Retina (tissue), 1 donor: ENCODE results near the gene PCDH8.
"Not testable (repeated sequence)": the region's sequence is repeated elsewhere in the genome, so short reads cannot be mapped to it uniquely, and the experiment has no call there.

Source experiments
- DNase-seq: peaks from one replicate; pipeline ENCODE4 v3.0.0-alpha.2; 2016

The PCDH8 gene

DNA sequence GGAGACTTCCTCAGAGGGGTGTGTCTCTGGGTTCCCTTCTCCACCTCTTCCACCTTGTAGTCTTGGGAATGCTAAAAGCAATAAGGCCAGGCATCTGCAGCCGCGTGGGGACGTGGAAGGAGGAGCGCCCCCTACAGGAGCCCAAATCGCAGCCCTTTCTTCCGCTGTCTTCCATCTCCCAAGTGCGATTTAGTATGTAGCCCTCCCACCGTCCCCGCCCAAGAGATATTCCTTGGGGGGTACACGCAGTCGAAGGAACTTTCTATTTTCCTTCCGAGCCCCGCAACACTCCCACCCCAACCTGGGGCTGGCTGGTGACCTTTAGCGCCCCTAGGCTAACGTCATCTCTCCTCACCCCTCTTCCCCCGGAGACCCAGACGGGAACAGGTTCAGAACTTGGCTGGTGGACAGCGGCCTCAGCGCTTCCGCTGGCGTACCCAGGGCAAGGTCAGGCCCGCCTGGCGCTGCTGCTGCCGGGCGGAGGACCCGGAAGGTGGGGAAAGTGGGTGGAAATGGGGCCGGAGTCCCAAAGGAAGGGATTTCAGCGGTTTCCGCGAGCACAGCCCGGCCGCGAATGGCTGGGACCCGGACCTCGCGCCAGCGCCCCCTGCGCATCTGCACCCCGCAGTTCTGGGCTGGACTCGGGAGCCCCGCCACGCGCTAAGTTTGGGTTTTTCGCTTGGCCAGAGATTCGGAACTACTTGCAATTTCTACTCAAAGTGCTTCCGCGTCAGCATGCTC, 2.1 kb upstream of the PCDH8 start:
- peak; percentile 92 for DNase-seq

DNA sequence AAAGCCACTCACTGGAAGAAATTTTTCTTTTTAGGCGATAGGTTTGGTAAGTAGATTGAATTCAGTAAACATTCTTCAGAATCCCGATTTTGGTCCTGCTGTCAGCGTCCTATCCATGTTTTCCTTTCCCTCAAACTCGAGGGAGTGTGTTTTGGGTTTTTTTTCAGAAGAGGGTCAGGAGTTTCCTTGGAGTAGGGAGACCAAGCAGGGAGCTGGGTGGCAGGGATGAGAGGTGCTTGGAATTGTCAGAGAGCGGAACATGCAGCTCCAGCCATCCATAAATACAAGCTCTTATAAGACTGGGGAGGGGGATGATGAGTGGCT, 1.6 kb upstream of the PCDH8 start:
- no peak for DNase-seq

DNA sequence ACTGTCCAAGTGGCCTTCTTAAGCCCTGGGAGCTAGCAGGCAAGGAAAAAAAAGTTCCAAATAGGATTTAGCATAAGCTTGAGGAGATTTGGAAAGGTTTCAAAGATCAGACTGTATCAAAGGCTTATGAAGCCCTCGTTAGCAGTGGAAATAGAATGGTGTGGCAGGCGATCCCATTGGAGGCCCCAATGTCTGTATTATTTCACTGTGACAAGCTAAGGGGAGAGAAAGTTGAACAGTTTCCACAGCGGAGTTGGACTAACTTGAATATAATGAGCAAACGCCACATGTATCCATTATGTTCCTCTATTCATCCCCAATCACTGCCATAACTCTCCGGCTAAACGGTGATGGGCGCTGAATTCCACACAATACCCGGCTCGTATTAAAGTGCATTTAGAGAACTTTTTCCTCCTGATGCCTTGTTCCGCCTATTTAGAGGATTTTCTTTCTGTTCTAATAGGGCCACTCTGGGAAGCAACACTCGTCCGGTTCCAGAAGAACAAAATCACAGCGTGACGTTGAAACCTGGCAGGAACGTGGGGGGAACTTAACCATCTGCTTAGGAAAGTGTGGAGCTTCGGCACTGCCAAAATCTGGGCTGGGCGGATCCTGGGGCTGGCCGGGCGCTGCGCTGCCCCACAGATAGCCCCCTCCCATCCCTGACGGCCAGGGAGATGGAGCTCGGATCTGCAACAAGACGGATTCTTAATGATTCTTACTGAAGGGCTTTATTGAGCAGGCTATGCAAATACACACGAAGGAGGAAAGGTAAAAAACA, 1.0 kb upstream of the PCDH8 start:
- peak; percentile 33 for DNase-seq

DNA sequence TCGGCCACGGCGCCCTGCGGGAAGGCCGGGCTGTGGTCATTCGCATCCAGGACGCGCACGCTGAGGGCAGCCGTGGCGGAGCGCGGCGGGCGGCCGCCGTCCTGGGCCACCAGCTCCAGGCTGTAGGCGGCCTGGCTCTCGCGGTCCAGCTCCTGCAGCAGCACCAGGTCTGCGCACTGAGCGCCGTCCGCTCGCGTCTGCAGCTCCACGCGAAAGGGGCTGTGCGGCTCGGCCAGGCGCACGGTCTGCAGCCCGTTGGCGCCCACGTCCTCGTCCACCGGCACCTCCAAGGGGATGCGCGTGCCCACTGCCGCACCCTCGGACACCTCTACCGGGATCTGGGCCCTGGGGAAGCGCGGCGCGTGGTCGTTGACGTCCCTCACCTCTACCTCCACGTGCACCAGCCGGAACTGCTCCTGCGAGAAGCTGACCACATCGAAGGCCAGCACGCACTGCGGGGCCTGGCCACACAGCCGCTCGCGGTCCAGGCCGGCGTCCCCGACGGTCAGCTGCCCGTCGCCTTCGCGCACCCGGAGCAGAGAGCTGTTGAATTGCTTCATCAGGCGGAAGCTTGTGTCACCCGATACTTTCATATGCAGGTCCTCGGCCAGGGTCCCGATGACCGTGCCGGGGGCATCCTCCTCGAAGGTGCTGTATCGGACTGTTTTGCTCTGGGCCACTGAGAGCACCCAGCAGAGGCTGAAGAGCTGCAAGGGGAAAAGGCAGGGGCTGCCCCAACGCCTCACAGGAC, 583 bp downstream of the PCDH8 start:
- DNase-seq = peak; percentile 67

DNA sequence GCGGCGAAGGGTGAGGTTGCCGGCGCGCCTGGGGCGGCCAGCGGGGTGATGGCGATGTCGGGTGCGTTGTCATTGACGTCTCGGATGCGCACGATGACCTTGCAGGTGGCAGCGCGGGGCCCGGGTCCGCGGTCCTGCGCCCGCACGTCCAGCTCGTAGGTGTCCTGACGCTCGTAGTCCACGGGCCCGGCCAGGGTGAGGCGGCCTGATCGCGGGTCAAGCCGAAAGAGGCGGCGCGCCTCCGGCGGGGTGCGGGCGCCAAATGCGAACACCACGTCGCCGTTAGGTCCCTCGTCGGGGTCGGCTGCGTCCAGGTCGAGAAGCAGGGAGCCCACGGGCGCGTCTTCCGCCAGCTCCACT, 1.1 kb downstream of the PCDH8 start:
- DNase-seq = no peak

DNA sequence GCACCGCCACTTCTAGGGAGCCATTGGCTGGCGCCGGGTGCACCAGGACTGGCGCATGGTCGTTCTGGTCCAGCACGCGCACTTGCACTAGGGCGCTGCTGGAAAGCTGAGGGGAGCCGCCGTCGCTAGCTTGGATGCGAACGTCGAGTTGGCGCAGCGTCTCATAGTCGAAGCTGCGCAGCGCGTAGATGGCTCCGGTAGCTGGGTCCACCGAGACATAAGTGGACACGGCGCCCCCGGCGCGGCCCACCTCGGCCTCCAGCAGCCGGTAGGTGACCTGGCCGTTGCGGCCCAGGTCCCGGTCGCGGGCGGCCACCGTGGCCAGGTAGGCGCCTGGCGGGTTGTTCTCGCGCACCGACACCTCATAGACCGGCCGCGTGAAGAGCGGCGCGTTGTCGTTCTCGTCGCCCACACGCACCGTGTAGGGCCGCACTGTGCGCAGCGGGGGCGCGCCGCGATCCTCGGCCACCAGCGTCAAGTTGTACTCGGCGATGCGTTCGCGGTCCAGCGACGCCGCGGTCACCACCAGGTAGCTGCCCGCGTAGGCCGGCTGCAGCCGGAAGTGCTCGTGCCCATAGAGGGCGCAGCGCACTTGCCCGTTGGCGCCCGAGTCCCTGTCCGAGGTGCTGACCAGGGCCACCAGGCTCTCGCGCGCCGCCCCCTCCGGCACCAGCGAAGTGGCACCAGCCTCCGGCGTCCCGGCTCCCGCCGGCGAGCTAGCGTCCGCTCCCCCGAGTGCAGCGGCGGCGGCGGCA, 1.7 kb downstream of the PCDH8 start:
- DNase-seq = peak; percentile 86

DNA sequence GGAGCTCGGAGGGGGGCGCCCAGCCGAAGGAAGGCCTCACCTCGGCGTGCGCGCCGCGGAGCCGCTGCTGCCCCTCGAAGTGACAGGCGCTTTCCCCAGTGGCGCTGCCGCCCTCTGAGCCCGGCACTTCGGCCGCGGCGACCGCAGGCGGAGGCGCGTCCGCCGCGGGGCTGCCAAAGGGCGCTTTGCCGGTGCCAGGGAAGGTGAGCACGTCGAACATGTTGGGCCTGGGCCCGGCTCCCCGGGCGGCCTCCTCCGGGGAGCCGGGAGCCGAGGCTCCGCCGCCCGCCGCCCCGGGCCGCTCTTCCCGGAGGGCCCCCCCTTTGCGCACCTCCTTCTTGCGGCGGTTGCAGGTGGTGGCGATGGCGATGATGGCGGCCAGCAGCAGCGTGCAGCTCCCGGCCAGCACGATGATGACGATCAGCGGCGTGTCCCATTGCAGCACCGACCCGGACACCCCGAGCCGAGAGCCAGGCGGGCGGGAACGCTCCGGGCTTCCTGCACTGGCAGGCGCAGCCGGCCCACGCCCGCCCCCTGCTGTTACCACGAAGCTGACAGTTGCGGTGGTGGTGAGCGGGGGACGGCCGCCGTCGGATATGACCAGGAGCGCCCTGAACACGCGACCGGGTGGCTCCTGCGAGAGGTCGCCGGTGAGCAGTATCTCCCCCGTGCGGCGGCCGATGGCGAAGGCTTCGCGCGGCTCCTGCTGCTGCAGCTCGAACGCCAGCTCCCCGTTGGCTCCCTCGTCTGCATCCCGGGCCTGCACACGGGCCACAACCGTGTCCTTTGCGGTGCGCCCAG, 2.5 kb downstream of the PCDH8 start:
- DNase-seq = peak; percentile 88

DNA sequence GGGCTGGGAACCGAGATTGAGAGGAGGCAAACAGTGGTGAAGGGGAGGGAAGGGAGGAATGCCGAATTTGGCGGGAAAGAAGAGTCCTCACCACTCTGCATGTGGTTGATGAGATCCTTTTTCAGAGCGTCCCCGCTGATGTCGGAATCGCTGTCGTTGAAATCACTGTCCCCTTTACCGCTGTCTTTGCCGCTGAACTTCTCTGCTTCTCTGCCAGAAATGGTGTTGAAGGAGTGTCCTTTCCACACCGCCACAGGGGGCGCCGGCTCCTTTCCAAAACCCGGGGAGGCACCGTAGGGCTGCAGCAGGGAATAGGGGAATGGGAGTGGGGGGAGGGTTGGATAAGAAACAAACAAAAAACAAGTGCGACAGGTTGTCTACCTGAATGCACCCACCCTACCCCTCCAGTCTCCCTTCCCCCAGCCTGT, 3.1 kb downstream of the PCDH8 start:
- peak; percentile 62 for DNase-seq

DNA sequence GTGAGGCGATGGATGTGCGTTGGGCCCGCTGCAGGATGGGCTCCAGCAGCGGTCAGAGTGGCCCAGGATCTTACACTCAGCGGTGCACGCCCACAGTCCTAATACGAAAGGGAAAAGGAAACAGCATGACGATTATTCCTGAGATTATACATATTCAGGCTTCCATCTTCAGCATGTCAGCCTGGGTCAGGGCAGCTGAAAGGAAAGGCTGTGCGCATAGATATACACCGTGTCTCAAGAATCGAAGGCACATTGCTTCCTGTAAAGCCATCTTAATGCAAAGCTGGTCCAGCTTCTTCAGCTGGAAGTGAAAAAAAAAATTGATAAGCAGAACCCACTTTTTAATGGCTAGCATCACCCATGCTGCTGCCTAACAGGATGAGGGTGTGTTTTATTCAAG, 3.6 kb downstream of the PCDH8 start:
- DNase-seq = peak; percentile 25

DNA sequence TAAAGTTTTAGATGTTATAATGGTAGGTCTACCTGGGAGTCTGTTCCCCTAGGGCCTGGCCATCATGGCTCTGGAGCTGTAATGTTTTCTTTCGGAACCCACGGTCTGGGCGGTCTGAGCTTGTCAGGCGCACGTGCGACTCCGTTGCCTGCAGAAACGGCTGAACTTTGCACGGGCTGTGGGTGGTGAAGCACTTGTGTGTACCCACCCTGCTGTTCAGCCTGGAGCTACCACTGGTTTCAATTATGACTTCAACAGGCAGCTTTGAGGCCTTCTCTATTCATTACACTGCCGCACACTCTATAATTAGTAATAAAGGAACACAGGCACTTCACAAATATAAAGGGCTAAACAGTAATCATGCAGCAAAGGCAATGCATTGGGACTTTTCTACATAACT, 6.0 kb downstream of the PCDH8 start:
- no peak for DNase-seq

DNA sequence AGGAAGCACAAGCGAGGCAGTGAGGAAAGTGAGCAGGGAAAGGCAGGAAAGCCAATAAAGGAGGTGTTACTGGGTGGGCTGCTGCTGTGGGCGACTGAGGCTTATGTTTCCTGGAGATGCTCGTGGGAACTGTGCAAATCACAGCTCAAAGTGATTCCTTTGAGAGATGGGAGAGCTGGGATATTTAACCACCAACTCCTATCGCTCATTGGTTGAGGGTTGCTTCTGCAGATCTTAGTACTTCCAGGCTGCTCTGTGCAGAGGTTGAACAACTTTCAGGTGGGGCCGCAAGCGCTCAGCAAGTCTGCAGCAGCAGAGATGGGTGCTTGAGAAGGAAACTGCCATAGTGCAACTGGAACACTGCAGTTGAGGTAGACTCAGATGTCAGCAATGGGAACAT, 8.4 kb downstream of the PCDH8 start:
- no peak for DNase-seq

DNA sequence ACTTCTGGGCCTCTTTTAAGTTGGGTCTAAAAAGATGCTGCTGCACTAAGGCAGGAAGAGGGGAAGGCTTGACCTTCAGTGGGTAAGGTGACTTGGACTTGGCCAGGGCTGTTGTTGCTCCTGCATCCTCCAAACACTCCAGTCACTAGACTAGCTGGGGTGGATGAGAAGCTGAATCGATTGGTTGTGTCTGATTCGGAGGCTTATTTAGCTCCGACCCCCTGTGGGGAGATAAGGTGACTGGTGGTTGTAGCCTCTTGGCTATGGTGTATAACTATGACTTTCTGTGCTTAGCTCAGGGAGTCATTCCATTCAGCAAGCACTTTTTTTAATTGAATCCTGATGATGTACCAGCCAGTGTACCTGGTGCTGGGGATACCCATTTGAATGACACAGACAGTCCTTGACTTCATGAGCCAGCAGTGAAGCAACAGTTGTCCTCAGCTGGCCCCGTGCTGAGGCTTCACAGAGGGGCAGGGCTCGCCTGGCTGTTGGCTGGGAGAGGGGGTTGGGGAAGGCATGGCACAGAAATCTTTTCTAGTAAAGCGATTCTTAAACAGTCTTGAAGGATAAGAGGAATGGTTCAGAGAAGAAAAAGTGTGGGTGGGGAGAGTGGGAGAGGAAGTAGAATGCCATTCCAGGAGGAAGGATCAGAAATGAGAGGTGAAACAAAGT, 9.9 kb downstream of the PCDH8 start:
- DNase-seq = no peak

DNA sequence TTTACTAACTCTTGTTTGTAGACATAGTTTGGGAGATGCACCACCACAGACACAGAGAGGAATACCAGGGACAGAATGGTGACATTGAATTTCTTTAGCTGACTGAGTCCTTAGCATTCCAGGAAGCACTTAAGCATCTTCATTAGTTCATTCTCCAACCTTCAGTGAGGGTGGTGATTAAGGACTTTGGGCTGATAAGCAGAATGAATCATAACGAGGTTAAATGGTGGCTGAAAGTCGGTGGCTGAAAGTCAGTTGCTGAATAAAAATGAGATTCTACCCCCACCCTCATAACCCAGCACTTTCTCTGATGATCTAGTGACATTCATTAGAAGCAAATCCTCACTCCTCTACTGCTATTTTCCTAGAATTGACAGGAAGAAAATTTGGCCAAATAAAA, 10.6 kb downstream of the PCDH8 start:
- no peak for DNase-seq

DNA sequence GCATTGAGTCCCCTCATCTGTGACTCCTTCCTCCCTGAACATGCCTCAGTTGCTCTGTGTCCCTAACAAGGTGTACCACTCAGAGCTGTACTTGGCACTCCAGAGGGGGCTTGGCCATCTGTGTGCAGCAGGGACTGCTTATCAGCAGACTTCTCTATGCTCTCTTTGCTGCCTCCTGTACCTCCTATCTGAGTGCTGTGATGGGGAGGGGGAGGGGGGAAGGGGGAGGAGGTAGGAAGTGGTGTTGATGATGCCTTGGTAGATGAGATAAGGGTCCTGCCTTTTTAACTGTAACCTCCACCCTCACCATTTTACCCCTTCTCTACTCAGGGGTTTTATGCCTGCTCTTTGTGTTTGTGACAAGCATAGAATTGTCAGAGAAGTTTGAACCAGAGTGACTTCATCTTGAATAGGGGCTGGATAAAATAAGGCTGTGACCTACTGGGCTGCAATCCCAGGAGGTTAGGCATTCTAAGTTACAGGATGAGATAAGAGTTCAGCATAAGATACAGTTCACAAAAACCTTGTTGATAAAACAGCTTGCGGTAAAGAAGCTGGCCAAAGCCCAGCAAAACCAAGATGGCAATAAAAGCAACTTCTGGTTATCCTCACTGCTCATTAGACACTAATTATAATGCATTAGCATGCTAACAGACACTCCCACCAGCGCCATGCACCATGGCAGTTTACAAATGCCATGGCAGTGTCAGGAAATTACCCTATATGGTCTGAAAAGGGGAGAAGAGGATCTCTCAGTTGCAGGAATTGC, 13.2 kb downstream of the PCDH8 start:
- DNase-seq = no peak

DNA sequence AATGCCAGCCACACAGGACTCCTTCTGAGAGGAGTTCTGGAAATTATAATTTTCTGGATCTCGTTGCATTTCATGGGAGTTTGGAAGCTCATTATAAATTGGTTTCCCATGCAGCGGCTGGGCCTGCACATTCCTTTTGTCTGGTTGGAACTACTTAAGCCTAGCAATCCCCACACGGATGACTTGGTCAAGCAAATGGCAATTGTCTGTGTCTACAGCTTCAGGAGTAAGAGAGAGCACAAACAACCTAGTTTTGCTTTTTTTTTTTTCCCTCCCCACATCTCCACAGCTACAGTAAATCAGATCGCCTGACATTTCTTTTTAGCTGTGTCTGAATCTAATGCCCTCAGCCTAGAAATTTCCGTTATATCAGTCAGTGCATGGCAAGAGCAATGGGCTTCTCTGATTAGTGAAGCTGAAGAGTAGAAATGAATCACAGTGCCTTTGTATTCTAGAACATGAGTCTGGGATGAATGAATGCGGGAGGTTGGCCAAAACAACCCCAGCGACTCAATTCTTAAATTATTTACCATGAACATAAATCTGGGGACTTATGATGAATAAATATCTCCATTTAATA, 15.1 kb downstream of the PCDH8 start:
- peak; percentile 79 for DNase-seq

DNA sequence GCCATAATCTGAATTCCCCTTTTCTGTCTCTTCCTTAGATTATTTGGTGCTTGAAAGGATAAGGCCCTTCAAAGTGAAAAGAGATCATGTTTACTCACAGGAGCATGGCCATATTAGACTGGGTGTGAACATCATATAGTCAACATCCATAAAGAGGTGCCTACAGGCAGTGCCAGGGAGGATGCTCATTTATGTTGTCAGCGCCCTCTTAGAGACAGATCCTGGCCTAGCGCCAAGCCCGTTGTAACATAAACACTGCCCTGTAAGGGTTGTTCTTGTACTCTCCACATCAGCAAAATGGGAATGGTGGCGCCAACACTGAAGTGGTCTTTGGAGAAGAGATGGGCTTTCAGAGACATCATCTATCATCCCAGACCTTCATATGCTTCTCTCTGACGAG, 16.1 kb downstream of the PCDH8 start:
- DNase-seq = no peak

DNA sequence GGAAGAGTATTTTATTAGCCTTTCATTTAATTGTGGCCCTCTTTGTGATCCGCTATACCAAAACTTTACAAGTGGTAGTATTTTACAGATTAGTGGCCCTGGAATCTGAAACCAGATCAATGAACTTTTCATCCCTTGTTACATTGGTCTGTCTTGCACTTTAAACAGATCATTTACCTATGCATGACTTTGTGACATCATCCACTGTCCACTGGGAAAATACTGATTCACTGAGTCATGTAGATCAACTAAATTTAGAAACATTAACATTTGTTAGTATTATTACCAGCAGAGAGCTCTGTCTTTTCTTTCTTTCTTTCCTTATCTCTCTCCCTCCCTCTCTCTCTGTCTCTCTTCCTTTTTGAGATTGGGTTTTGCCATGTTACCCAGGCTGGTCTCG, 17.5 kb downstream of the PCDH8 start:
- DNase-seq = no peak

DNA sequence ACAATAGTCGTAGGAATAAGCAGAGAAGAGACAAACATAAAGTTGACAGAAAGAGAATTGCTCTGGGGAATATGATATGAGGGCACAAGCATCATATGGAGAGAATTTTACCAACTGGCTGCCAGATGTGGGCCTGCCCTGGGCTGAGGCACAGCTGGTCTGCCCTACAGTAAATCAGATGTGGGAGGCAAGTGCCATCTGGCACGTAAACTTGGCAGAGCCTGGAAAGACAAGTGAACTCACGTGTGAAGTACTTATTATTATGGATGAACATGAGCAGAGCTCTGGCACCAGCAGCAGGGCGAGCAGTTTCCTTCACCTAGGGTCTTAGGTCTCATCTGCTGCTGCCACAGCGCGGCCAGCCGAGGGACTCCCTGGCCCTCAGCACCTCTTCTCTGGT, 20.6 kb downstream of the PCDH8 start:
- no peak for DNase-seq

DNA sequence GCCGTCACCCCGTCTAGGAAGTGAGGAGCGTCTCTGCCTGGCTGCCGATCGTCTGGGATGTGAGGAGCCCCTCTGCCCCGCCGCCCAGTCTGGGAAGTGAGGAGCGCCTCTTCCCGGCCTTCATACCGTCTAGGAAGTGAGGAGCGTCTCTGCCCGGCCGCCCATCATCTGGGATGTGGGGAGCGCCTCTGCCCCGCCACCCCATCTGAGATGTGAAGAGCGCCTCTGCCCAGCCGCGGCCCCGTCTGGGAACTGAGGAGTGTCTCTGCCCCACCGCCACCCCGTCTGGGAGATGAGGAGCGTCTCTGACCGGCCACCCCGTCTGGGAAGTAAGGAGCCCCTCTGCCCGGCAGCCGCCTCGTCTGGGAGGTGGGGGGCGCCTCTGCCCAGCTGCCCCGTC, 30.6 kb downstream of the PCDH8 start:
- DNase-seq = not testable (repeated sequence)

DNA sequence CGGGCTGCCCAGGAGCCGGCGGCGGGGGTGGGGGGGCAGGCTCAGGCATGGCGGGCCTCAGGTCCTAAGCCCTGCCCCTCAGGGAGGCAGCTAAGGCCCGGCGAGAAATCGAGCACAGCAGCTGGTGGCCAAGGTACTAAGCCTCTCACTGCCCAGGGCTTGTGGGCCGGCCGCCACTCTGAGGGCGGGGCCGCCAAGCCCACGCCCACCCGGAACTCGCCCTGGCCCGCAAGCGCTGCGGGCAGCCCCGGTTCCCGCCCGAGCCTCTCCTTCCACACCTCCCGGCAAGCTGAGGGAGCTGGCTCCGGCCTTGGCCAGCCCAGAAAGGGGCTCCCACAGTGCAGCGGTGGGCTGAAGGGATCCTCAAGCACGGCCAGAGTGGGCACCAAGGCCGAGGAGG, 33.1 kb downstream of the PCDH8 start:
- no peak for DNase-seq

DNA sequence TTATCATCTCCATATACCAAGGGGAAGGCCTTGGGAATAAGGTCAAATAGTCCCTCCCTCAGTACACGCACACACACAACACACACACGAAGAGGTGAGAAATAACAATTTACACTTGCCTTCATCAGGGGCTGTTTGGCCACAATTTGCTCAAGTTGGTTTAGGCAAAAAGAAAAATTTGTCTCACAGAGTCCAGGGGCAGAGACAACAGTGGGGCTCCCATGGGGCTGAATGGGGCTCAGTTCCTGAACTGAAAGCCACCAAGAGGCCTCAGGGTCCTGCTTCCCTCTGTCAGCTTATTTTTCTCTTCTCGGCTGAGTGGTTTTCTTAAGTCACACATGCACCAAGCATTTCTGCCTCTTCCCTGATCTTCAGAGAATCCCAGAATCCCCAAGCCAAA, 35.5 kb downstream of the PCDH8 start:
- no peak for DNase-seq
